ENCODE measurements around the gene GPR42.

DNA sequence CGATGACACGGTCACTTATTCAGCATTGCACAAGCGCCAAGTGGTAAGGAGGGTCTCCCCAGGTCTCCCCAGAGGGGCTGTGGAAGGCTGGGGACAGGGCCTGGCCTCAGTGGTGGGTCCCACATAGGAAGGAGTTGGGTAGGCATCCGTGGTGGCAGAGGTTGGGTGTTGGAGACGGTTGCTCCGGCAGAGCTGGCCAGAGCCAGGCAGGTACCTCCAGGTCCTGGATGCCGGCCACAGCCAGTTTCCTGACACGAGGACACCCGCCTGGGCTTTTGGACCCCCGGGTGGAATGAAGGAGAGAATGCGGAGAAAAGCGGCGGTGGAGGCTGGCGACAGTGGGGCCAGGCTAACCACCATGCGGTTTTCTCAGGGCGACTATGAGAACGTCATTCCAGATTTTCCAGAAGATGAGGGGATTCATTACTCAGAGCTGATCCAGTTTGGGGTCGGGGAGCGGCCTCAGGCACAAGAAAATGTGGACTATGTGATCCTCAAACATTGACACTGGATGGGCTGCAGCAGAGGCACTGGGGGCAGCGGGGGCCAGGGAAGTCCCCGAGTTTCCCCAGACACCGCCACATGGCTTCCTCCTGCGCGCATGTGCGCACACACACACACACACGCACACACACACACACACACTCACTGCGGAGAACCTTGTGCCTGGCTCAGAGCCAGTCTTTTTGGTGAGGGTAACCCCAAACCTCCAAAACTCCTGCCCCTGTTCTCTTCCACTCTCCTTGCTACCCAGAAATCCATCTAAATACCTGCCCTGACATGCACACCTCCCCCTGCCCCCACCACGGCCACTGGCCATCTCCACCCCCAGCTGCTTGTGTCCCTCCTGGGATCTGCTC, 24.4 kb upstream of the GPR42 start:
- TF ChIP-seq, protein P1, sequence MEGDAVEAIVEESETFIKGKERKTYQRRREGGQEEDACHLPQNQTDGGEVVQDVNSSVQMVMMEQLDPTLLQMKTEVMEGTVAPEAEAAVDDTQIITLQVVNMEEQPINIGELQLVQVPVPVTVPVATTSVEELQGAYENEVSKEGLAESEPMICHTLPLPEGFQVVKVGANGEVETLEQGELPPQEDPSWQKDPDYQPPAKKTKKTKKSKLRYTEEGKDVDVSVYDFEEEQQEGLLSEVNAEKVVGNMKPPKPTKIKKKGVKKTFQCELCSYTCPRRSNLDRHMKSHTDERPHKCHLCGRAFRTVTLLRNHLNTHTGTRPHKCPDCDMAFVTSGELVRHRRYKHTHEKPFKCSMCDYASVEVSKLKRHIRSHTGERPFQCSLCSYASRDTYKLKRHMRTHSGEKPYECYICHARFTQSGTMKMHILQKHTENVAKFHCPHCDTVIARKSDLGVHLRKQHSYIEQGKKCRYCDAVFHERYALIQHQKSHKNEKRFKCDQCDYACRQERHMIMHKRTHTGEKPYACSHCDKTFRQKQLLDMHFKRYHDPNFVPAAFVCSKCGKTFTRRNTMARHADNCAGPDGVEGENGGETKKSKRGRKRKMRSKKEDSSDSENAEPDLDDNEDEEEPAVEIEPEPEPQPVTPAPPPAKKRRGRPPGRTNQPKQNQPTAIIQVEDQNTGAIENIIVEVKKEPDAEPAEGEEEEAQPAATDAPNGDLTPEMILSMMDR (IDR thresholded peaks at IDR 0.05; ENCODE audit: low read depth, low read length), result no peak
- no peak for TF ChIP-seq POLR2A (IDR thresholded peaks at IDR 0.05; ENCODE audit: extremely low read depth, insufficient read length)
- TF ChIP-seq, protein P2, sequence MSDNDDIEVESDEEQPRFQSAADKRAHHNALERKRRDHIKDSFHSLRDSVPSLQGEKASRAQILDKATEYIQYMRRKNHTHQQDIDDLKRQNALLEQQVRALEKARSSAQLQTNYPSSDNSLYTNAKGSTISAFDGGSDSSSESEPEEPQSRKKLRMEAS (IDR thresholded peaks at IDR 0.05; ENCODE audit: low read depth, low read length), result no peak
